Bone marrow (tissue), 2 donors: ENCODE results near the gene EPS8L2.

Source experiments
- DNase-seq, 2 donors: peaks; one replicate each; lab custom pipeline; 2025; lab: John Stamatoyannopoulos, UW

The EPS8L2 gene

GRCh38 chr11:705646-706438 lies at the start of gene EPS8L2:
Gene EPS8L2, plus strand, starts transcription at chr11:706231. Its CDS starts 3,177 bp downstream, at chr11:709408.
- DNase-seq = no peak

DNA sequence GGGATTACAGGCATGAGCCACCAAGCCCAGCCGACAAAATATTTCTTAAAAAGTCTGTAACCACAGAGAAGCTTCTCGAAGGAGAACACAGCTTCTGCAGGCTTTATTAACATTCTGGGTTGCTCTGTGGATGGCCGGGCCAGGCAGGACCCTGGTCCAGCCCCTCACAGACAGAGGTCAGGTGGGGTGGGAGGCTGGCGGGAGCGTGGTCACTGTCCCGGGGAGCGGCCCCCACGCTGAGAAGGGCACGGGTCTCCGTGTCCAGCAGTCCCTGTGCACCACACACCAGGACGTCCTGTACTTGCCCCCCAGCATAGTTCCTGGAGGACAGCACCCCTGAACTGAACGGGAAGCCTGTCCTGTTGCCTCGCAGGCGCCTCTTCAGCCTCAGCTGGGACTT lies 49.6 kb upstream of the EPS8L2 start:
- no peak for DNase-seq

- no peak for DNase-seq
Observed at GRCh38 chr11:656866-657265, 49.2 kb upstream of the EPS8L2 start.

DNA sequence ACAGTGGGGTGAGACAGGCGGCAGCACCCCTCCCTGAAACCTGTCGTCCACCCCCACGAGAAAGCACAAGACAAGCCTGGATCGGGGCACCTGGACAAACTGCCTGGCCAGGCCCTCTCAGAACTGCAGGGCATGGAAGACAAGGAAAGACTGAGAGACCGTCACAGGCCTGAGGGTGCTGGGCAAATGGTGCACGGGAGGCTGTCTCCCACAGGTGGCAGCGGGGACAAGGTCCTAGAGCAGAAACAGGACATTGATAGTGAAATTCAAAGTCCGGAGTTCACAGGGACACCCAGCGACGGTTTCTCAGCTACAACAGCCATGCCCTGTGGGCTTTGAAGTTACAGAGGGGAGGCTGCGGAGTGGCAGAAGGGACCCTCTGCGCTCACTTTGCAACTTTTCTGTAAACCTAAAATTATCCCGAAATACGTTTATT lies 48.3 kb upstream of the EPS8L2 start:
- no peak for DNase-seq

- no peak for DNase-seq
Observed at GRCh38 chr11:659532-660085, 46.4 kb upstream of the EPS8L2 start.

- DNase-seq = no peak
Observed at GRCh38 chr11:660281-660680, 45.8 kb upstream of the EPS8L2 start.

DNA sequence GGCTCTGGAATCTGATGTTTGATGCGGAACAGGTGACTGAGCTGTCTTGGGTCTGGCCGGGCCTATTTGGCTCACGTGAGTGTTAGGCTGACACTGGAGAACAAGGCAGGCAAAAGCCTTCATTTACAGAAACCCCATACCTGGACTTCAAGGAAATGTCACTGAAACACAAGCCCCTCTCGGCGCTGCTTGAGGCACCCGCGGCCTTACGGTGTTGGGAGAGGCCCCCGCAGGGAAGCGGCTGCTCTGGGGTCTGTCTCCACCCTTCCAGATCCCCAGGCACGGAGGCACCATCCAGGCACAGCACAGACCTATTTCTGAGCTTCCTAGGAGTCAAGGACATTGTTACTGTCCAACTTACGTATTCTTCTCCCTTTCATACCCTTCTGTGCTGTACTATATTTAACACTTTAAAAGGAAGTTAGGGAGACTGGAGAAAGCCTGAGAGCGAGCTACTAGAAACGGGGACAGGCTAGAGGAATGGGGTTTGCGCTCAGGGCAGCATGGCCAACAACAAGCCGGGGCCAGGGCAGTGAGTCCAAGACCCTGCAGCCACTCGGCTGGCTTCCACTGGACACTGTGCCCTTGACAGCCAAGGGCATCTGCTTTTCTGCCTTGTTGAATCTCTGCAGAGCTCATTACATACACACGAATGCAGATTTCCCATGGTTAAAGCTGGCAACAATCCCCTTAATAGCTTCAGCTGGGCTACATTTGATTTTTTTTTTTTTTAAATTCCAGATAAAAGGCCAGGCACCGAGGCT lies 45.2 kb upstream of the EPS8L2 start:
- DNase-seq = no peak

DNA sequence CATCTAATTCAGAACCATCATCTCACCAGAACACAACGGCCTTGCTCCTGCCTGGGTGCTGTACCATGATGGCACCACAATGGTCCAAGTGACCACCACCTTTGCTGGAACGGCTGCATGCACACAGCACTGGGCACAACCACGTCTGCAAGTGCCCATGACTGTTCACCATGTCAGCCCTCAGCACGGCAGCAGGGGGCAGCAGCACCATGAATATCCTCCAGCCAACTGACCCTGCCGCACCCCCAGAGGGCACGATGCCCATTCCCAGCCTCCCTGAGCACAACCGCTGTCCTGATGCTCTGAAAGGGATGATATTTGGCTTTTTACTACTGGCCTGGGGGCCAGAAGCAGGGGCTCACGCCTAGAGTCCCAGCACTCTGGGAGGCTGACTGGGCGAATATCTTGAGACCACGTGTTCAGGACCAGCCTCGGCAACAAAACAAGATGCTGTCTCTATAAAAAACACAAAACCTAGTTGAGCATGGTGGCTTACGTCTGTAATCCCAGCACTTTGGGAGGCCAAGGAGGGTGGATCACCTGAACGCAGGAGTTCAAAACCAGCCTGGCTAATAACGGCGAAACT lies 43.2 kb upstream of the EPS8L2 start:
- DNase-seq = peak; percentile 17 to 22

GRCh38 chr11:665062-665703 lies 40.8 kb upstream of the EPS8L2 start:
- DNase-seq = no peak

GRCh38 chr11:665704-666281 lies 40.2 kb upstream of the EPS8L2 start:
- DNase-seq = no peak

- DNase-seq = no peak
Observed at GRCh38 chr11:673866-674265, 32.2 kb upstream of the EPS8L2 start.

- DNase-seq = no peak
Observed at GRCh38 chr11:674406-674805, 31.6 kb upstream of the EPS8L2 start.

GRCh38 chr11:678297-678696 lies 27.7 kb upstream of the EPS8L2 start:
- no peak for DNase-seq

DNA sequence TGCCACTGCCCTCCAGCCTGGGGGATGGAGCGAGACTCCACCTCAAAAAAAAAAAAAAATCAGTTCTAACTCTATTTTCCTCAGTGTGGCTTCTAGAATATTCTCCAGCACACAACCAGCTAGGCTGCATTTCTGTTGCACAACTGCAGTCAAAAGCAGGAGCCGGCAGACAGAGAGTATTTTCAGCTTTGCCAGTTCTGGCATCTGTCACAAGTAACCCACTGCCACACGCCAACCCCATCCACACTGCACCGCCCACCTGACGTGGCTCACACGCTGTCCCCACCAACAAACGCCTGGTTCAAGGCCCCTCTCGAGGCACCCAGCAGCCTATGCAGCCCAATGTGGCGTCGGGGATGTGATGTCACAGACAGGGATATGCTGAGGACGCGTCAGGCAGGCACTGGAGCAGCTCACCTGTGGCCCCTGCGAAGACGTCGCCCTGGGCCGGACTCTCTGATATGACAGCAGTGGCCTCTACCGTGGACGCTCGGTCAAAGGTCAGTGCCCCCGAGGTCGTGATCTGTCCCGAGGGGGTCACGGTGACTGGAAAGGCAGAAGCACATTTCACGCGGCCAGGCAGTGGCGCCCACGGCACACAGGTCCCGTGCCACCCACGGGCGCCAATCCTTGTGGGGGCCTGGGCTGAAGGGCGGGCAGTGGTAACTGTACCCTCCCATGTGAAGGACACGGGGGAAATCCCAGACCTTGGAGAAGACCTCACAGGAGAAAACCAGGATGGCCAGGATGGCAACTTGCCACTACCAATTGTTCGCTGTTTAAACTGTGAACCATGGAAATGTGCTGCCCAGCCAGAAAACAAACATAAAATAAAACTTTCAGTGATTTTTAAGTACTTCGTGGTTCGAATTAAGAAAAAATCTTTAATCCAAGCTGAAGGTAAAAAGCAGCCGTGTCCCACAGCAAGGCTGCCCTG lies 26.5 kb upstream of the EPS8L2 start:
- DNase-seq = no peak

GRCh38 chr11:680476-680875 lies 25.6 kb upstream of the EPS8L2 start:
- no peak for DNase-seq

GRCh38 chr11:680970-681369 lies 25.1 kb upstream of the EPS8L2 start:
- DNase-seq = no peak

DNA sequence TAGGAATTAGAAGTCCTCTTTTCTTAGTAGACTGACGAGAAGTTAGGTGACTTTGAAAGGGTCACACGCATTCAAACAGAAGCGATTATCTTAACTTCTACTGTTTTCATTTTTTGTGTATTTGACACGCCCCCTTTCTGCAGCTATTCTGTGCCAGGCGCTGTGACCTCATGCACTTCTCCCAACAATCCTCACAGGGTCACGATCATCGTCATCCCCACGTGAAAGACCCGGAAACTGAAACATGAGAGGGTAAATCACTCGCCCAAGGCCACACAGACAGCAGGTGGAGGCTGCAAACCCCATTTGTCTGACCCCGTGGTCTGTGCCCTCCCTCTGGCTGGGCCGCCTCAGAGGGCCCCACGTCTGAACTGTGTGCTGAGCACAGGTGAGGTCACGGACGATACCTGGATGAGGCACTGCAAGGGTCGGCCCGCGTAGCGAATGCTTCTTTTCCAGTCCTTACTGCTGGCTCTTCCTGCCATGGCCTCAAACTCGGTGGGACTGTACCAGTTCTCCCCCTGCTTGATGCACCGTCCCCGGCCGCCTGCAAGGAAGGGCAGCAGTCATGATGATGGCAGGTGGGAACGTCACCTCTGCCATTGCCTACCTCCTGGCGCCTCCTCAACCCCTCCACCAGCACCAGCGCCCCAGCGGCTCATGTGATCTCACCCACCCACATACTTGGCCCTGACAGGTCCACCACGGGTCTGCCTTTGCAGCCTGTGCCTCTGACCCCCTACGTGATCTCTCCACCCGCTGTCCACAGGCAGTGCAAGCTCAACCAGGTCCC lies 19.4 kb upstream of the EPS8L2 start:
- DNase-seq = no peak

GRCh38 chr11:687751-688150 lies 18.3 kb upstream of the EPS8L2 start:
- DNase-seq = no peak

GRCh38 chr11:688681-689080 lies 17.4 kb upstream of the EPS8L2 start:
- no peak for DNase-seq

- no peak for DNase-seq
Observed at GRCh38 chr11:689625-690024, 16.4 kb upstream of the EPS8L2 start.
